ENCODE data around the gene SERPINE1.

DNA sequence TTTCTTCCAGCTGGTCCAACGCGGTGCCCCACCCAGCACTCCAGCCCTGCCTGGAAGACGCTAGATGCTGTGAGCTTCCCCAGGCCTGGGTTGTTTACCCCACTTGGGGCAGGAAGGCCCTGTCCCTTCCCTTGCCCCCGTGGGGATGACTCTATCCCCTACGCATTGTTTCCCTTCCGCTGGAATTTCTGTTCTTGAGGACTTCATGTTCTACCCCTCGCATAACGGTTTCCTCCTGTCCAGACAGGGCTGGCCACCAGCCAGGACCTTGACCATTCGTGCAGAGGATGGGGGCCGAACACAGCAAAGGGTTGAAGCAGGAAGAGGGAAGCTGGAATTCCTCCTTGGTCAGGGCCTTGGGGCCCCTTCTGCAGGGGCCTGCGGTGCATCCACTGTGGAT is 14.7 kb upstream of the SERPINE1 start:
- no peak for TF ChIP-seq POLR2A (IDR thresholded peaks at IDR 0.05)
- TF ChIP-seq, protein P1, sequence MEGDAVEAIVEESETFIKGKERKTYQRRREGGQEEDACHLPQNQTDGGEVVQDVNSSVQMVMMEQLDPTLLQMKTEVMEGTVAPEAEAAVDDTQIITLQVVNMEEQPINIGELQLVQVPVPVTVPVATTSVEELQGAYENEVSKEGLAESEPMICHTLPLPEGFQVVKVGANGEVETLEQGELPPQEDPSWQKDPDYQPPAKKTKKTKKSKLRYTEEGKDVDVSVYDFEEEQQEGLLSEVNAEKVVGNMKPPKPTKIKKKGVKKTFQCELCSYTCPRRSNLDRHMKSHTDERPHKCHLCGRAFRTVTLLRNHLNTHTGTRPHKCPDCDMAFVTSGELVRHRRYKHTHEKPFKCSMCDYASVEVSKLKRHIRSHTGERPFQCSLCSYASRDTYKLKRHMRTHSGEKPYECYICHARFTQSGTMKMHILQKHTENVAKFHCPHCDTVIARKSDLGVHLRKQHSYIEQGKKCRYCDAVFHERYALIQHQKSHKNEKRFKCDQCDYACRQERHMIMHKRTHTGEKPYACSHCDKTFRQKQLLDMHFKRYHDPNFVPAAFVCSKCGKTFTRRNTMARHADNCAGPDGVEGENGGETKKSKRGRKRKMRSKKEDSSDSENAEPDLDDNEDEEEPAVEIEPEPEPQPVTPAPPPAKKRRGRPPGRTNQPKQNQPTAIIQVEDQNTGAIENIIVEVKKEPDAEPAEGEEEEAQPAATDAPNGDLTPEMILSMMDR (IDR thresholded peaks at IDR 0.05) = no peak
